Raji (cell line): ENCODE data around the gene MACIR.

Source experiments
- POLR2A ChIP-seq: IDR thresholded peaks from 2 replicates; pipeline ENCODE4 v1.6.1; 2011; ENCODE audit warnings: low read depth, low read length, control low read depth; ENCODE audit not compliant: insufficient read depth

MACIR gene

DNA sequence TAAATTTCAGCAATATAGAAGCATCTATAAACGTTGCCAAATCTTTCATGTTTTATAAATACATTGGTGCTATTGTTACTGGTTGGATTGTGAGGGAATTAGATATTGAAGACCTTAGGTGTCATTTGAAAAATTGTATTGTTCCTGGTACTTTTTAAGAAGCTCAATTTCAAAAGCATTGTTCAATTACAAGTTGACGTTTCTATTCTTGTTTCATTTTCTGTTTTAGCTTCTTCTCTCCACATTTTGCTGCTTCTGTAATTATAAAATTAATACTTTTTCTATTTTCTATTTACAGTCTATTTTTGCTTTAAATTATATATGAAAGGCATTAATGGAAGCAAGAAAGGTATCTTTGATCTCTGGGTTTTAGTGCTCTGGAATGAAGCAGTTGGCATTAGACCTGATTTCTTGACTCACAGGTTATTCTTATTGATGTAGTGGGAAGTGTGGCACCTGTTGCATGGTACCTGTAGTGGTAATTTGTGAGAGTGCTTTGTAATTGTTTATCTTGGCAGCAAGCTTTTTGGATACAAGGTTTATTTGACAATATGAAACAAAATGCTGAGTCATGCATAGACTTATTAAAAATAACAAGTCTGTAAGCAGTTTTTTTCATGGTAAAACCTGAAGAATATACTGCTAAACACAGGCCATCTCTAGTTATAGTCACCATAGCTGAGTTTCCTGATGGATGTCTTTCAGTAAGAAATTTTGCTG is 13.2 kb downstream of the MACIR start:
- TF ChIP-seq POLR2A: no peak

DNA sequence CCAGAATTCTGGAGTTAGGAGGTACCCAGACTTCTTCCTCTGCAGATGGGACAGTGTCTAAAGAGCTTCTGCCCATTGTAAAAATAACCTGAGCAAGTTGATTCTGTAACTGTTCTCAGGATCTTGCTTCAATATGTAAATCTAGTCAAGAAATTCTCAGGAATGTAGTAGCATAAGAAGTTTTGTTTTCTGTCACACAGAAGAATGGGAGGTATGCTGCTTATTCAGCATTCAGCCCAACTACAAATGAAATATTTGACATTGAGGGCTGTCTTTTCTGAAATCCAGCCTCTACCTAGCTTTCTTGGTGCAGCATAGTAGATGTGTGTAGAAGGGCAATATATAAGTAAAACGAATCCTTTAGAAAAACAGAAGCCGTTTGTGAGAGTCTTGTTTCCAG is 13.8 kb downstream of the MACIR start:
- no peak for TF ChIP-seq POLR2A

DNA sequence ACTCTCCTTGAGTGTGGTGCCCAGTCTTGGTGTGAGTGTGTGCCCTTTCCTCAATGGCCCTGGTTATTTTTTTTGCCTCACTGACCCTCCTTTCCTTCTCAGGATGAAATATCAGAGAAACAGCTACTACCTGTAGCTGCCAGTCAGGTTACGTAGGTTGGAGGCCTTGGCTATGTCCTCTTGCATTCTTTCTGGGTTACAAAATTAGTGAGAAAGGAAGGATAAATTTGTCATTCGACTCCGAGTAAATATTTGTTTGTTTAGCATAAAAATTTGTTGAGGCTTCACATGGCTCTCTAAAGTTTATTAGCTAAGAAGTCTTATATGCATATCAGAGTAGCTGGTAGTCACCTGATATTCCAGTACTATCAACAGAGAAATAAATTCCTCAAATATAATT is 15.4 kb downstream of the MACIR start:
- no peak for TF ChIP-seq POLR2A

DNA sequence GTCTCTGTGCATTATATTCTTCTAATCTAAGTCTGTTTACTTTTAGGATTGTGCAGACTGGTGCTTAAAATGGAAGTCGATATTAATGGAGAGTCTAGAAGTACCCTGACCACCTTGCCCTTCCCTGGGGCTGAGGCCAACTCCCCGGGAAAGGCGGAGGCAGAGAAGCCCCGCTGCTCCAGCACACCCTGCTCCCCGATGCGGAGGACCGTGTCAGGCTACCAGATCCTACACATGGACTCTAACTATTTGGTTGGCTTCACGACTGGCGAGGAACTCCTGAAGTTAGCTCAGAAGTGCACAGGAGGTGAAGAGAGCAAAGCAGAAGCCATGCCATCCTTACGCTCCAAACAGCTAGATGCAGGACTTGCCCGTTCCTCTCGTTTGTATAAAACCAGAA is 17.3 kb downstream of the MACIR start:
- no peak for TF ChIP-seq POLR2A

DNA sequence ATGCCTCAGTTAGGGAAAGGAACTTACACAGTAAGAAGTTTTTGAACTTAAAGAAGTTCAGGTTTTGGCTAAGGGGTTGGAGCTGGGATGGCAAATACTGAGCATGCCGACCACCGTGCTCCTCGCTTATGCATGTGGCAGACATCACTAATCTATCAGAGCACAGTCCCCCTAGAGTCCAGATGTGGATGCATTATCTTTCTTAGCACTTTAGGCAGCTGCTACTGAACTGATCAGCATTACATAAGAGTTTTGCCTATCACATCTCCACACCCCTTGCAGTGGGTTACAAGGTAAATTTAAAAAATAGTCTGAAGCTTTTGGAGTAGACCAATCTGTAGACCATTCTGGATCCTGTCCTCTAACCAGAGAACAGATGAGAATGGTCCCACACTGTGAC is 22.4 kb downstream of the MACIR start:
- TF ChIP-seq POLR2A: no peak

DNA sequence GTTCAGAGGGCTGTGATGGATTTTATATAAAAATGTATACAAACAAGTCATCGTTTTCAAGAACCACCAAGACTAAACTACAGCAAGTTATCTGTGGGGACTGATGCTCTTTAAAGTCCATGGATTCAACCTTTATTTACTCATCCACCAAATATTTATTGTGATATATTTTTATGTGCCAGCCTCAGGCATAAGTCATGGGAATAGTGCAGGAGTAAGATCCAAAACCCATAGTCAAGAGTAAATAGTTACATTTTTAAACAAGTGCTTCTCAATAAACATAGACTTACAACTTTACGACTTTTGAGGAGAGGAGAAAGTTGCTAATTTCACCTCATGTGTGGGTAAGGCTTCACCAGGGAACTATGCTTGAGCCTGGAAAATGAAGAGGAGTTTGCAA is 24.6 kb downstream of the MACIR start:
- TF ChIP-seq POLR2A: no peak

DNA sequence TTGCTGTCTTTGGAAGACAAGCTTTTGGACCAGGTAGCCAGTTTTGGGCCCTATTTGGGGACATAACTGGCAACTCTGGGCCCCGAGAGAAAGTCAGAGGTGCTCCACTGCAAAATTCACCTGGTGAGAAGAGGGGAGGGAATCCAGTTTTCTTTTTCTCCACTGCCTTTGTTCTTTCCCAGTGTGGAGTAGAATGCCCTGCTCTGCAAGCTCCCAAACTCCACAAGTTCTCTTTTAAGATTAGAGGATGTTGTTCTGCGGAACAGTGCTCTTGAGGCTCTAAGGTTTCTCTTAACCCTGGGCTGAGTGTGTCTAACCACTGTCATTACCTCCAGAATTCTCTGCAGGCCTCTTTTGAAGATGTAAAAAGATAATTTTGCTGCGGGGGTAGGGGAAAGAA is 25.3 kb downstream of the MACIR start:
- no peak for TF ChIP-seq POLR2A

DNA sequence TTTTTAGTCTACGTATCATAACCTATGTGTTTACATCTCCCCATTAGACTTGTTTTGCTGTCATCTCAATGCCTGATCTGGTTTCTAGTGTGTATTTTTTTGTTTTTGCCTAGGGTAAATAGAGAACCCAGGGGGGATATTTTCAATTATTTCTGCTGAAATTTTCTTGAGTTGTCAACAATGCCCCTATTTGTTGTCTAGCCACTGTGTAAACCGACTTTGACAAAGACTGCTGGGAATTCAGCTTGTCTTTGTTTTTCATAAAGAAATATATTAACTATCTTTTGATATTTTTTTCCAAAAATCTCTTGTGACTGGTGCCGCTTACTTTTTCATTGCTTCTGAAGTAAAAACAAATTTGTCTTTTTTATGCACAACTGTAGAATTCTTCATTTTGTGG is 28.1 kb downstream of the MACIR start:
- TF ChIP-seq POLR2A: no peak

DNA sequence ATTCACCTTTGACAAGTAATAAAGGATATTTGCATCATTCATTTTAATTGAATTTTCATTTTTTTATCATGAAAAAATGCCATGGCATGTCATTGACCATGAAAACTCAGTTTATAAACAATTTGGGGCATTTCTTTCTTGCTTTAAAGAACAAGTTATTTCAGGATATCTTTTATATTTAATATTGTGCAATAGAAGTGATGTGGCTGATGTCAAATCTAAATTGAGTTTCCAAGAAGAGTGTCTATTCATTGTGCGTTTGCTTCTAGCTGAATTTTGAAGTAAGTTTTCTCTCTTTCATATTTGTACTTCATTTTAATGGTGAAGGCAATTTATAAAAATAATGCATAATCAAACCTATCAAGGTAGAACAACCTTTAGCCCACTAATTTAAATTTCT is 30.5 kb downstream of the MACIR start:
- no peak for TF ChIP-seq POLR2A

DNA sequence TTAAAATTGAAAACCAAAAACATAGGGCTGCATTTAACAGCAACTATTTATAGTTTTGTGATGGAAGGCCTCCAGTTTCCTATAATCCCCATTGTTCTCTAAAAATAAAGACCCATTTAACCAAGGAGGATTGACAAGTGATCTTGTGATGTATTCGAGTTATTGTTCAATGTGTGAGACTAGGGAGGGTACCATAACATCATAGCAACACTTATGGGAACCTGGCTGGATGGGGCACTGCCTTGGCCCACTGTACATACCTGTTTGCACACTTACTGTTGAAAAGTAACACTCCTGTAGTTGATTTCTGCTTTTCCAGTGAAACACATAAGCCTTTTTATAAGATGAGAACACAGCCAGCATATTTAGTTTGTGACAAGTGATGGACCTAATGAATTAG is 32.3 kb downstream of the MACIR start:
- TF ChIP-seq POLR2A: no peak

DNA sequence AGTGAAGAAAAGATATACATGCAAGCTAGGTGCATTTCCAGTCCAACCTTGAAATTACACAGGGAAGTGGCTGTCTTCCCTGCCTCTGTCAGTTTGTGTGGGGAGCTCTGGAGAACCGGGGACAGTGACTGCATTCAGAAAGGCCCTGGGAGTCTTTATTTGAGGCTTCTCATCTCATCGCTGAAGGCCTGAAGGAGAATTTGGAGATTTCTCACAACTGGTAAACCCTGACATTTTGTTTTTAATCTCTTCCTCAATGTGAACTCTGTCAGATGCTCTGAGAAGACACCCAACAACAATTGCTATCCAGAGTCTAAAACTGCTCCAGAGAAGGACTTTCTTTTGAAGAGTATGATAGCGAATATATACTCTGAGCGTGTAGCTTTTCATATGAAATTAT is 33.0 kb downstream of the MACIR start:
- TF ChIP-seq POLR2A: no peak

DNA sequence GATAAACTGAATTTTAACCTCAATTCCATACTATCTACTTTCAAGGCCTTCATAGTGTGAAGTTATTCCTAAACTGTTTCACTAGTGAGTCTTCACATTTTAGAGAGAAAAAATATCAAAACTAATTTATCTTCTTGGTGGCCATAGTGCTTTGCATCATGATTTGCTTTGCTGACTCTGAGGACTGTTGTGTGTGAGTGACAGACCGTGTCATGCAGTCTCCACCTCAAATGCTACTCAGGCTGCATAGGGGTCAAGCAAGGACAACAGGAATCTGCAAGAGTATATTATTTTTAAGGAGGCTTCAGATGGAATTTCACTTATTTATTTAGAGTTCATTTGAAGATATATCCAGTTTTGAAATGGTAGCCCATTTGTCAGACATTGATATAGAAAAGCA is 34.5 kb downstream of the MACIR start:
- TF ChIP-seq POLR2A: no peak

DNA sequence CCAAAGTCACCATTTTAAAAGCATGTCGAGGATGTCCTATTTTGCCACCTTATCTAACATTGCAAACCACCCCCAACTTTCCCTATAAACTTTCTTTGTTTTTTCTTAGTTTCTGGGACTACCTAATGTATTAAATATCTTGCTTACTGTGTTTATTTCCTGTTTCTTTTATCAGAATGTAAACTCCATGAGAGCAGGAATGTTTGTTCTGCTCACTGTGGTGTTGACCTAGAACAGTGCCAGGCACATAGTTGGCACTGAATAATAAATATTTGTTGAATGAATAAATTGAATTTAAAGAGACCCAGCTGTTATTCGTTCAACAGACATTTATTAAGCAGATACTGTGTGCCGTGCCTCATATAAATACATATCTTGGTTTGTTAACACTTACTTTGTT is 35.2 kb downstream of the MACIR start:
- no peak for TF ChIP-seq POLR2A

DNA sequence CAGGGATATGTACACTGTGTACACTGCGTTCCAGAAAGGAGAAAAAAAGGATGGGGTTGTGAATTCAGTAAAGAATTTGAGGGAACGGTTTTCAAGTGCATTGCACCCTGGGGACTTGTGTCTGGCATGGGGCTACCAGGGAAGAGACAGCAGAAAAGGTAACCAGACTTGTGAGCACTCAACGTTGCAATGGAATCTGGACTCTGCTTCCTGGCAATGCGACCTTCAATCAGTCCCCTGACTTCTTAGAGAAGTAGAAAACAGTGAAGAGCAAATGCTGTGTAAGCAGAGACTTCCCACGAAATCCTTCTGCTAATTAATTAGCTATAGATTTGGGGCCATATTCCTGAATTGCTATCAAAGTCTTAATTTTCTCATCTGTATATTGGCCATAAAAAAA is 36.3 kb downstream of the MACIR start:
- TF ChIP-seq POLR2A: no peak

DNA sequence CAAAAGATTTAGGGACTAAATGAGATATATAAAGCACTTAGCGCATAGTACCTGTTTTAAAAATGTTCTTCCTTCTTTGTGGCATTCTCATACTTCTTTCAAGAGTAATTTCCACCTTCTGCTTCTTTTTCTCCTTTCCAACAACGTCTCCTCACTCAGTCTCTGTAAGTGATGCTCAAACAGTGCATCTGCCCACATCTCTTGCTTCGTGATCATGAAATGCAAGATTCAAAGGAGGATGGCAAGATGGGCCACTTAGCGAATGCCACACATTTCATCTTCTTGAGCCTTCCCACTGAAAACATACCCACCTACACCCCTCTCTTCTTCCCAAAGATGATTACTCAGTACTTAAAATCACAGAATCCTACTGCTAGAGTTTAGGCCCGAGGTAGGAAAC is 36.9 kb downstream of the MACIR start:
- TF ChIP-seq POLR2A: no peak

DNA sequence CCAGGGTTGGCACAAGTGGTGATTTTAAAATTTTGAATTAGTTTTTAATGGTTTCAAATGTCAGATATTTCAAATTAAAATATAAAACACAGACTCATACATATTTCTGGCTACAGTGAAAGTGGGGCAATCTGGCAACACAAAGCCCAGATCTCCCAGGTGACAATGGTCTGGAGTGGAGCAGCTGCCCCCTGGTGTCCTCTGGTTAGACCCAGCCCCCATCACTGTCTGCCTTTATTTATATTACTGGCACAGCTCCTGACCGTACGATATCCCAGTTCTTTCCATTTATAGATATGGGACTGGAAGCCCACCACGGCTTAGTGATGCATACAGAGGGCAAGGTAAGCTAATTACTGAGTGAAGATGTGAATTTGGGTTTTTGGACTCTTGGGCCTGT is 37.3 kb downstream of the MACIR start:
- TF ChIP-seq POLR2A: no peak

DNA sequence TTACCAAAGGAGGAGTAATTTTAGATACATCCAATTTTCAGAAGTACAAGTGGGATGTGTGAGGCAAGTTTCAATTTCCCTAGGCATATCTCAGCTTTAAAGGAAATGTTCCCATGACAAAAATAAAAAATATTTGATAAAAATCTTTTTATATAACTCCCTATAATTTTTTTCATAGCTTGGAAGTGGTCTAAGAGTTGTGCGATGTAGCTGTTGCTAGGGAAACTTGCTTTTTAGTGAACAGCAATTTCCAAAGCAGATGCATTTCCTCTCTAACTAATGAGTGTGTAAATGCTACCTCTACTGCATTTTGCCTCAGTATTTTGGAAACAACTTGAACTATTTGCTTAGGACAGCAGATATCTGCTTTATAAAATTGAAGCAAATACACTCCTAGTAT is 39.6 kb downstream of the MACIR start:
- TF ChIP-seq POLR2A: no peak

DNA sequence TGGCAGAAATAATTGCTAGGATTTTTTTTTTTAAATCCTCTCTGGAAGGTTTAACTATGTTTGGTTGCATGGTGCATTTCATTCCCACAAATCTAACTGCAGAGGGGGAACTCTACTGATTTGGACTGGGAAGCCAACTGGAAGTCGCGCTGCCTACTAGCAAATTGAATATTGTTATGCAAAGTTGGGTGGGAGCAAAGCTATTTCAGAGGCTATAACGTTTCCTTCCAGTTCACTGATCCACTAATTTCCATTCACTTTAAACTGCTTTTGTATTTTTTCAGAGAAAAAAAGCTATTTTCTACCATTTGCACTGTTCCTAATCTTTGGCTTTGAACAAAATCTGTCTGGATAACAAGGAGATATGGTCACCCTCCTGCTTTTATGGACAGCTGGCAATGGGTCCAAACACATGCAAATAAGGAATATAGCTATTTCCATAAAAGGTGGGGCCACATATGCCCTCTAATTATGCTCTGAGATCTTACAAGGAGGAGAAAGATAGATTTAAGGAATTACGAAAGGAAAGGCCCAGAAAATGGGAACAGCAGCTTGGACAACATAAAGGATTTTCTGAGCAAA is 40.1 kb downstream of the MACIR start:
- no peak for TF ChIP-seq POLR2A

DNA sequence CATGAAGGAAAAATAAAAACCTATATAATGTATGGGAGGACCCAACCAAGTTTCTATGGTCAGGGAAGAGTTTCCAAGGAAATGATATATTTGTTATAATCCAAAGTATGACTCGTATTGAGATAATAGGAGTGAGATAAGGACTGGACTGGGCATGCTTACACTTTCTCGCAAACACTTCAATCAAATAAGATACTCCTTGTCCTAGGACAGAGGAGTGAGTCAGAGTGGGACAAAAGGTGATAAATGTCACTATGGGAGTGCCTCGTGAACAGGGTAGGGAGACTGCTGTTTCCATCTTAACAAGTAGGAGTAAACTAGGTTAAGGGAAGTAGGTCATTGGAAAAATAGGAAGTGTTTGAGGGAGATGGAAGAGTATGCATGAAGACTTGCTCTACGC is 47.2 kb downstream of the MACIR start:
- TF ChIP-seq POLR2A: no peak
